Endometrial microvascular endothelial cells (primary cell): ENCODE results near the gene ENPEP. TPM values are rescaled to one million over a fixed set of nuclear protein-coding genes. Genes with fewer than 3 reads are reported as not detected.
"Not testable (repeated sequence)": the region's sequence is repeated elsewhere in the genome, so short reads cannot be mapped to it uniquely, and the experiment has no call there.

ENCODE experiments used
- in situ Hi-C: cut with HindIII; loops from 2 replicates; pipeline ENCODE4 v1.10.0; 2017; ENCODE audit warnings: low sequenced_read_pairs, low pct_unique_long_range_greater_than_20kb; ENCODE audit errors: inconsistent ontology term
- total RNA-seq: library from RNA; depleted of rRNA; stranded (reverse); fragments of >200 nt; gene quantifications from one replicate; pipeline ENCODE4 v1.2.3, GENCODE V29; 2015; ENCODE audit errors: inconsistent ontology term

The ENPEP gene
- total RNA-seq, 1 donor from 2014 or later, result 0.56 TPM

- in situ Hi-C loops, result no loop called here
These were observed 4.9 kb downstream of the ENPEP start for GRCh38 chr4:110480746-110481271.

- in situ Hi-C loops, result no loop called here
These were observed 7.6 kb downstream of the ENPEP start for GRCh38 chr4:110483516-110483915.

- in situ Hi-C loops, result no loop called here
These were observed 8.1 kb downstream of the ENPEP start for GRCh38 chr4:110484029-110484428.

GRCh38 chr4:110484767-110485166 lies 8.8 kb downstream of the ENPEP start:
- in situ Hi-C loops, result no loop called here

GRCh38 chr4:110485452-110485851 lies 9.5 kb downstream of the ENPEP start:
- in situ Hi-C loops, result no loop called here

DNA sequence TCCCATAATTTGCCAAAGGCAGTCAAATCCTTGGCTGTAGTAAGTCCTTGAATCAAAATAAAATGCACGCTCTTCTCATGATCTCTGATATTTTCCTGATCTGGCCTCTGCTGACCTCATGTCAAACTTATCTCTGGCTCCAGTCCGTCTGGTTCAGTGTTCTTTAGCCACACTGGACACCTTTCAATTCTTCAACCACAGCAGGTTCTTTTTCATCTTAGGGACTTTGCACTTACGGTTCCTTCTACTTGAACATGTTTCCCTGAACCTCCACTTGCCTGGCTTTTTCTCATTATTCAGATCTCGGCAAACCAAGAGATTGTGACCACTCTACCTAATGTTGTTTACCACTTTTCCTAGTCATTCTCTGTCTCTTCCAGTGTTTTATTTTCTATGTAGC lies 10.3 kb downstream of the ENPEP start:
- in situ Hi-C loops, result no loop called here

- in situ Hi-C loops, result not testable (repeated sequence)
These were observed 10.9 kb downstream of the ENPEP start for GRCh38 chr4:110486850-110487249.

DNA sequence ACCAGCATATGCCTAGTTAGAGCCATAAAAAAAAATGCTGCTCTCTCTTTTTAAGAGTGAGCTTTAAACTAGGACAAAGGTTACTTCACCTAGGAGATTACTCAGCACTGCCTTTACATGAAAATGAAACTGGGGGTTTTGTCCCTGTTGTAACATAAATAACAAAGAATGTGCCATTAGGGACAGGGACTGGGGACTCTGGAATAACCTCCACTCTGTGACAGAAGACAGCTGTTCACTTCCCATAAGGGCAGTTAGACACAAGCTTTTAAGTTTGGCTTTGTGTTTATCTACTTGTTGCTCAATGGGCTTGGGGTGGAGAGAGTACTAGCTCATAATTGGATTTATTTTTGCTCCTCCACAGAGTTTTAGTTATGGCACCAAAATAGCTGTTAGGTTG lies 11.9 kb downstream of the ENPEP start:
- in situ Hi-C loops, result no loop called here

DNA sequence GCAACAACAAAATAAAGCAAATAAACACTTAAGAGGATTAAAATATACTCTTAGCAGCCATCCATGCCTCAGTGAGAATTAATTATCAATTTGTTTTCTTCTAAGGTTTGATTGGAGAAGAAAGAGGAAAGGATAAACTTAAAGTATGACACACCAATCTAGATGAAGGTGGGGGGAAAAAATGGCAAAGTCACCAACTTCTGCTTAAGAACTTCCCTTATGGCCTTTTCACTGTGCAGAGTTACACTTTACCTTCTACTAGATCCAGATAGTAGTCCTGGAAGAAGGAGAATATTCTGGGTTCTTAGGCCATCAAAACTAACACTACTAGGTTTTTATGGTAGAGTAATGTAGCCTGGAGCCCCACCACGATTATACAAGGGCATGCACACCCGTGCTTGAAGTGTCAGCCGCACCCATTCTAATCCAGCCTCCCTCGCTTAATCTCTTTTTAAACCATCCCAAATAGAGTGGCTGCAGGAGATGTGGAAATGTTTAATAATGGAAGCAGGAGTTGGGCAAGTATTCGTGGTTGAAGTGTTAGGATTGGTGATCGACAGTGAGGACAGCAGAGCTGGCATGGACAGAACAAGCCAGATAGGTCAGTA lies 14.1 kb downstream of the ENPEP start:
- in situ Hi-C loops, result no loop called here

DNA sequence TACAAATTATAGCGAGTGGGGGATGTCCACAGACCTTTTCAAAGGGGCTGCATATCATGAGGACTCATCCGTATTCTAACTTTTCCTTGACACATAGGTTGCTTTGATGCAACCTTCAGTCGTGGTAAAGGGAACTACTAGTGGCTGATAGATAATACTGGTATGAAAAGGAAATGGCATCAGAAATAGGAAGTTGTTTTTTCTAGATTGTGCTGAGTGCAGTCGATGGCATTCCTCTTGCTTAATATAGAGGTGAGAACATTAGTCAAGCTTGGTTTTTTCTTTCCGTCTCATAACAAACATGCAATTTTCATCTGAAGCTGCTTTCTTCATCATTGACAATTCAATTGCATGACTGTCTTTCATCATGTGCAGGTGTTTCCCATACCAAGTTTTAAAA lies 16.6 kb downstream of the ENPEP start:
- in situ Hi-C loops, result no loop called here

GRCh38 chr4:110493520-110493919 lies 17.6 kb downstream of the ENPEP start:
- in situ Hi-C loops, result no loop called here

- in situ Hi-C loops, result no loop called here
These were observed 22.5 kb downstream of the ENPEP start for GRCh38 chr4:110498420-110498819.

DNA sequence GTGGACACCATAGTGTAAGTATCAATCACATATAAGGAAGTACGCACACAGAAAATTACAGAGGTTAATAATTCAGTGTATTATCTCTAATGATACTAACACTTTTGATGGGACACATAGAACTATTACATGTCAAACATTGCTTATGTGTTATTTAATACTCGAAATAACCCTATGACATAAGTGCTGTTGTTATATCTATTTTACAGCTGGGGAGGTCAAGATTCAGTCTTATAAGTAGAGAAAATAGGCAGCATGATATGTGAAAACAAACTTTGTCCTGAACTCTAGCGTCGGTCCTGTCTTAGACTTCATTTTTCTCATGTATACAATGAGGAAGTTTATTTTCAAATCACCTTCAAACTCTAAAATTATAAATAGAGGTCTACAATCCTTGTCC lies 23.2 kb downstream of the ENPEP start:
- in situ Hi-C loops, result no loop called here

DNA sequence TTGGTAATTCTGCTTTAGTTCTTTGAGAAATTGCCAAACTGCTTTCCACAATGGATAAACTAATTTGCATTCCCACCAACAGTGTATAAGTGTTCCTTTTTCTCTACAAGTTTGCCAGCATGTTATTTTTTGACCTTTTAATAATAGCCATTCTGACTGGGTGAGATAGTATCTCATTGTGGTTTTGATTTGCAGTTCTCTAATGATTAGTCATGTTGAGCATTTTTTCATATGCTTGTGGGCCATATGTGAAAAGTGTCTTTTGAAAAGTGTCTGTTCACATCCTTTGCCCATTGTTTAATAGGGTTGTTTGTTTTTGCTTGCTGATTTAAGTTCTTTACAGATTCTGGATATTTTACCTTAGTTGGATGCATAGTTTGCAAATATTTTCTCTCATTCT lies 25.9 kb downstream of the ENPEP start:
- in situ Hi-C loops, result no loop called here

DNA sequence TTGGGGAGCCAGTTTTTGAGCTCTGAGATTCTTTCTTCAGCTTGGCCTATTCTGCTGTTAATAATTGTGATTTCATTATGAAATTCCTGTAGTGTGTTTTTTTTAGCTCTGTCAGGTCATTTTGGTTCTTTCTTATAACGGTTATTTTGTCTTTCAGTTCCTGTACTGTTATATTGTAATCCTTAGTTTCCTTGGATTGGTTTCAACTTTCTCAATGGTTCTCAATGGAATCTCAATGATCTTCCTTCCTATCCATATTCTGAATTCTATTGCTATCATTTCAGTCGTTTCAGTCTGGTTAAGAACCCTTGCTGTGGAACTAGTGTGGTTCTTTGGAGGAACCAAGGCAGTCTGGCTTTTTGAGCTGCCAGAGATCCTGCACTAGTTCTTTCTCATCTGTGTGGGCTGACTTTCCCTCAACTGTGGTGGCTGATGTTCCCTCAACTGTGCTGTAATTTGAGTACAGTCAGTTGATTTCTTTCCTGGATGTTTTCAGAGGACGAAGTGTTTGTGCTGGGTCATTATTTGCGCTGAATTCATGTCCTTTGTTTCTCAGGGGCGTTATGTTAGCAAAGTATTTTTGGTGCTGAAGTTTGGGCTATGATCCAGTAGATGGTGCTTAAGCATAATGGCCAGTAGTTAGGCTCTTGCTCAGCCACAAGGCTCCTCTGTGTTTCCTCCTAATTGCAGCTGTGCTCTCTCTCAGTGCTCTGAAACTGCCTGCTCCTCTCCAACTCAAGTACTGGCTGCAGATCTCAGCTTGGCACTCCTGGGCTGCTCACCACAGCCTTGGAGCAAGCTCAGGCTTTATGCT lies 27.5 kb downstream of the ENPEP start:
- in situ Hi-C loops, result no loop called here

GRCh38 chr4:110504084-110504435 lies 28.1 kb downstream of the ENPEP start:
- in situ Hi-C loops, result no loop called here

- in situ Hi-C loops, result no loop called here
These were observed 29.5 kb downstream of the ENPEP start for GRCh38 chr4:110505440-110505839.

- in situ Hi-C loops, result no loop called here
These were observed 33.1 kb downstream of the ENPEP start for GRCh38 chr4:110508827-110509710.

- in situ Hi-C loops, result no loop called here
These were observed 34.3 kb downstream of the ENPEP start for GRCh38 chr4:110510277-110510676.
